ENCODE measurements around the gene LRRC51.

- TF ChIP-seq CTCF (conservative IDR thresholded peaks at IDR 0.05; ENCODE audit: low read length): no peak
- TF ChIP-seq EZH2phosphoT487 (IDR thresholded peaks at IDR 0.05; ENCODE audit: borderline replicate concordance): no peak
Observed at GRCh38 chr11:72140661-72141060, 60.0 kb downstream of the LRRC51 start.
